HG02798 (cell line): Measurements from ENCODE around the gene ERBB4.

Experiments used
- ATAC-seq: cut with Tn5 transposase; IDR thresholded peaks from one replicate; pipeline ENCODE4 v1.9.1; 2021; ENCODE audit warnings: mild to moderate bottlenecking; ENCODE audit not compliant: unreplicated experiment, poor library complexity

The ERBB4 gene

DNA sequence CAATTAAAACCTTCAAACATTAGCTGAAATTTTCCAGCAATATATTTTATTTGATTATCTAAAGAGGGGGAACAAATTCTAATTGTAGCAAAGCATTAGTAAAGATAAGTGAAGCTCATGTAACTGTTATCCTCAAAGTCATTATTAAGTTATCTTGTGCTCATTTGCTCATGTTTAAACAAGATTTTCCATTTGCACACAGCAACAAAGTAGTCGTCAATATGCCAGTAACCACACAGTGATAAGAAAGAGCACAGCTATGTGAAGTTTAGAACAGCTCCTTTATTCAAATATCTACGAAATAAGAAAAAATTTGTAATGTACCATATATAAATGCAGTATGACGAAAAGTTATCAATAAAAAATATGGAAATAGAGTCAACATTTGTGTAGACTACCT is 159.5 kb downstream of the ERBB4 start:
- ATAC-seq: no peak

DNA sequence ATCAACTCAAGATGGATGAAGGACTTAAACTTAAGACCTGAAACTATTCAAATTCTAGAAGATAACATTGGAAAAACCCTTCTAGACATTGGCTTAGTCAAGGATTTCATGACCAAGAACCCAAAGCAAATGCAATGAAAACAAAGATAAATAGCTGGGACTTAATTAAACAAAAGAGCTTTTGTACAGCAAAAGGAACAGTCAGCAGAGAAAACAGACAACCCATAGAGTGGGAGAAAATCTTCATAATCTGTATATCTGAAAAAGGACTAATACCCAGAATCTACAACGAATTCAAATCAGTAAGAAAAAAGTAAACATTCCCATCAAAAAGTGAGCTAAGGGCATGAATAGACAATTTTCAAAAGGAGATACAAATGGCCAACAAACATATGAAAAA is 171.2 kb downstream of the ERBB4 start:
- ATAC-seq: no peak

DNA sequence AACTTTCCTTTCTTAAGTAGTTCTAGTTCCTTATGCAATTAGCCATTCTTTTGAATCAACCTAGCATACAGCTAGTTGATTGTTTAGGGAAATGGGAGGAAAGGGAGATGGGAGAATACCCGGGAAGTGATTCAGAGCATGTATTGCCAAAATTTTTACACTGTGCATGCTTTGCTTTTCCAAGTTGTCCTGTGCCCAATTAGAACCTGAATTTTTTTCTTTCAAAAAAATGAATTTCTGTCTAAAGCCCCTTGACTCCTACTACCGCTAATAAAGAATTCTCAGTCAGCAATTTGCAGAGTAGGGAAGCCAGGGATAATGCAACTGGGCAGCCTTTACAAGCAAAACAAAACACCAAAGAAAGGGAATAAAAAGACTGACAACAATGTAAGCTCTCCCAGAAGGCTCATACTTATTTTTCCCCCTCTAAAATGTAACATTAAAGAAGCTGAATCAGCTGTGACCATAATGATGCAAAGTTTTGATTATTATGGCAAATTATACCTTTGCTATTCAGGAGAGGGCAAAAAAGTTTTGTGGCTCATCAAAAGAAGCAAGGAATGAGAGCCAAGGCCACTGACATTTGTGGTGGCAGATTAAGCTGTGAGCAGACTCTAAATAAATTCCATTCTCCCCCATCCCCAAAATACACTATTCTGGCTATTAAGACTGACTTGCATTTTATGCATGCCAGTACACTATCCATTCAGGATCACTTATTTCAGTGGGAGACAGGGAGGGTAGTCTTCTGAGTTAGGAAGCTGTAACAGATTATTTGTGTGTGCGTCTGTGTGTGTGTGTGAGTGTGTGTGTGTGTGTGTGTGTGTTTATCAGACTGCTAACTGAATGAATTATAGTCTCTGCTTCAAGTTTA is 174.3 kb downstream of the ERBB4 start:
- no peak for ATAC-seq

DNA sequence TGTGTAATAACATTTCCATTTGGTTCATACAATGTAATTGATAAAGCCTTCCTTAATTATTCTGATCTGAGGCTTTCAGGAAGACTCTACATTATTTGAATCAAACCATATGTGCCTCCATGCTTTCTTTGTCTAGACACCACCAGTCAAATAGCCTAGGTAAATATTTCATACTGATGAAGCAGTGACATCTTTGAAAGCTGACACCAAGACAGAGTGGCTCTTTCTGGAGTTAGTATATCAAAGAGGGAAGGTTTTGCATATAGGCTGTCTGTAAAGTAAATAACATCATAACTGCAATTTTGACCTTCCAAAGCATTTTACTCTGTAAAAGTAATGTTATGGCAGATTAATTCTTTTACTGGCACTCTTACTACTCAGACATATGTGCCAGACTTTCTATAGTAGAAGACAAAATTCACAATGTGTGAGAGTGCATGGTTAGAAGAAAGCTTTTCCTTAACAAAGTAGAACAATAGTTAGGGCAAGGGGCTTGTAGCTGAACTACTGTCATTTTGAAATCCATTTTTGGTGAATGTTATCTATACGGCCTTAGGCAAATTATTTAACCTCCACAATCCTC is 177.3 kb downstream of the ERBB4 start:
- ATAC-seq: no peak

DNA sequence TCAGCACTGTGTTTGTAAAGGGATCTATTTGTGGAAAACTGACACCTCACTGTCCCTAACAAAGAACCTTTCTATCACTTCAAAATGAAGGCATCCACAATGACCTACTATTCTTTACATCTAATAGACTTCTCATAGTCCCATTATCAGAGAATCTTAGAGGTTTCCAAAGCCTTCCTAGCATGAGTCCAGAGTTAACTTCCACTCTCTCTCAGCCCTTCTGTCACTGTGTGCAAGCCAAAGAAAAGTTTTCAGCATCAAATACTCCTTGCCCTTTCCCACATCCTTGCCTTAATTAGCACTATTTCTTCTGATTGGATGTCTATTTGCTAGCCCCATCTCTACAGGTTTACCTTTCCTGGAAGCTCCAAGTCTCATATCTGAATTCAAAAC is 178.5 kb downstream of the ERBB4 start:
- no peak for ATAC-seq

DNA sequence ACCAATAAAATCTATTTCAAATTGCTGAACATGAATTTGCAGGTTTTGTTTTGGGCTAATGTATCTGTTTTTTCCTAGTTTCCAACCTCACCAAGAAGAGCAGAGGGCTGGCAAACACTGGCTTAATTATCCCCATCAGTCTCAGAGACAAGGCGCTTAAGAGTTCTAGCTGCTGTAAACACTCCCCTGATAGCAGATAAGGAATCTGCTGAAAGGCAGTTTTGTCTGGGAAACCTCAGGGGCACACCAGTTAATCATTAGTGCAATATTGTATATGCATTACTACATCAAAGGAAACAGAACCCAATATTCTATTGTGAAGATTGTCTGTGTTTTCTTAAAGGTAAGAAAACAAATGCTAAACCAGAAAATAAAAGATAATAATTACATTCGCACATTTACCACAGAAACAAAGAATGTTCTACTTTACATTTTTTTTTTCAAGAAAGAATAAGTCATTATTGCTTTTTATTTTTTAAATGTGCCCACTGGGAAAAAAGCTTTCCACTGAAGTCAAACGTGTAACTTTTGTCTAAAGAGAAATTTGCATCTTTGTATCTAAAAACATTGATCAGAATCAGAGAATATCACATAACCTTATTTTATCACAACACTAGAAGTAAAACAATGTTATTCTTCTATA is 179.1 kb downstream of the ERBB4 start:
- no peak for ATAC-seq

DNA sequence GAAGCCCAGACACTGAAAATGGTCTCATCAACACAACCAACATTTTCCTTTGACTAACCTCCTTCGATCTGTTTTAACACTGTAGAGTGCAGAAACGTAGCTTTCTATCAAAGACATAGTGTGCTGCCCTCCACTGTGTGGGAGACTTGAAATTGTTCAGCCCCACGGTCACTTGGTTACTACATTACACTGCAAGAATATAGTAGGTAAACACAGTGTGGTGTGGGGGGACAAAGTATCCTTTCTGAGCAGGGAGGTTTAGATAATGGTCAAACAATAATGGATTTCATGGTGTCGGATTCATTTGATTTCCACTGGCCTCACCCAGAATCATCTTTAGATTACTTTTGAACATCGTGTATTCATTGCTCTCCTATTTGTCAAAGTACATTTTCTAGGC is 181.0 kb downstream of the ERBB4 start:
- ATAC-seq: no peak

DNA sequence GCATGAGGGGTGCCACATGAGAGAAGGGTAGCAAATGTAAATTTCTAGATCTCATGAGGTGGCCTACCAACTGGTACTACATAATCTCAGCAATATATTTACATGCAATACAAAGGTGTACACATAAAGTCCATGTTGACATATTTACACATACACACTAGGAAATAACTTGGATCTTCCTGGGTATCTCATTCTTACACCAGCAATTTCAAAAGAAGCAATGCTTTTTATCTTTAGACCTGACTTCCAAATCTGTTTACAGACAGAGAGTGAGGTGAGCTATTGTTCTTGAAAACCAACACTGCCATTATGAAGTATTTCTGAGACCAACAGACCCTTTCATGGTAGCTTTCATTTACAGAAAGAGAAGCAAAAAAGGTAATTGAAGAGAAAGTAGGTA is 184.2 kb downstream of the ERBB4 start:
- ATAC-seq: no peak

DNA sequence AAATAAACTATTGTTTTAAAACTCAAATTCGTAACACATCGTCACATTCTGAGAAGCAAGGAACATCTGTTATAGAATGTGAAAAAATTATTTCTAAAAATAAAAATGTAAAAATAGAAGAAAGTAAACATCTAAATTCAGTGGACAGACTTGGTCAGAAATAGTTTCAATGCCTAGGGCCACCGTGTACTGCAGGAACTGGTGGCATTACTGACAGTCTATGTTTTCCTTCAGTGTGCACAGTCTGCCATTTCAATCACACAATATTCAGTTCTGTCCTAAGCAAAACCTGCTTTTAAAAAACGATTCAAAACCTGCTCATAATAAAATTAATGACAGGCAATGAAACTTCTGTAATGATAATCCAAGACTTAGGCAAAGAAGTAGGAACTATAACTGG is 190.1 kb downstream of the ERBB4 start:
- no peak for ATAC-seq

DNA sequence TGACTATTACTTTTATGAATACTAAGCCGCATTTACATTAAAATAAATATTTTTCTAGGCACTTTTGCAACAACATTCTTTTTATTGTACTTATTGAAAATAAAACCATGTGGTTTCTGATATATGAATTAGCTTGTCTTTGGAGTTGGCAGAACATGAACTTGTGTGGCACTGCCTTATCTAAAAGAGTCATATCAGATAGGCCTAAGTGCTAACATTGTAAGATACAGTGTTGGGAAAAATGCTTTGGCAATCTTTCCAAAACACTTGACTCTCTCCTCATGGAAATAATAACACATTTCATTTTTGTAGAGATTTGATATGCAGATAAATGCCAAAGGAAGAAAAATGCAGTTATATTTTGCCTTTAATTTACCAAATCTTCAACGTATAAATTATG is 191.7 kb downstream of the ERBB4 start:
- ATAC-seq: no peak

DNA sequence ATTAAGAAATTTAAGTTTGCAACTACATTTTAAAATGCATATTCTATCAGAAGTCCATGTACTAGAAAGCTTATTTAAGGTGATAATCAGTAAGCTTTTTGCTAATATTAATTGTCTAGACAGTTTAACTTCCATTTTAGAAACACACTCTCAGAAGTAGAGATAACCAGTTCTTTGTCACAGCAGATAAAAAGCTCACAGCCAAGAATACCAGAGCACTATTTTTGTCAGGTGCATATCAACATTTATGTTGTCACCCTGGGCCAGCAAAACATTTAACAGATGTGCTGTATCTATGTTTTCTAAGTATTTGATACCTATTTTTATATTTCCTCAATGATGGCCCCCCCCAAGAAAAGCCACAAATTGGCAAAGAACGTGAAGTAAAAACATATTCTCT is 192.6 kb downstream of the ERBB4 start:
- no peak for ATAC-seq

DNA sequence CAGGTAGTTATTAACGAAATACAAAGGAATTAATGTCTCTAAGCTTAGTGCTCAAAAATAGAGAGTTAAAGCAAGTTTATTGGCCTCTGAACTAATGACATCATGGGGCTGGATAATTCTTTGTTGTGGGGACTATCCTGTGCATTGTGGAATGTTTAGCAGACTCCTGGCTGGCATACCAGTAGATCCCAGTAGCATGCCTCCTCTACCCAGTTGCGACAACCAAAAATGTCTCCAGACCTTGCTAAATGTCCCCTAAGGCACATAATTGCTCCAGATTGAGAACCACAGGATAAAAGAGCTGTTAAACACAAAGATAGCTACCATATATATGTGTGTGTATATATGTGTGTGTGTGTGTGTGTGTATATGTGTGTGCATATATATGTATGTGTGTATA is 194.5 kb downstream of the ERBB4 start:
- no peak for ATAC-seq

DNA sequence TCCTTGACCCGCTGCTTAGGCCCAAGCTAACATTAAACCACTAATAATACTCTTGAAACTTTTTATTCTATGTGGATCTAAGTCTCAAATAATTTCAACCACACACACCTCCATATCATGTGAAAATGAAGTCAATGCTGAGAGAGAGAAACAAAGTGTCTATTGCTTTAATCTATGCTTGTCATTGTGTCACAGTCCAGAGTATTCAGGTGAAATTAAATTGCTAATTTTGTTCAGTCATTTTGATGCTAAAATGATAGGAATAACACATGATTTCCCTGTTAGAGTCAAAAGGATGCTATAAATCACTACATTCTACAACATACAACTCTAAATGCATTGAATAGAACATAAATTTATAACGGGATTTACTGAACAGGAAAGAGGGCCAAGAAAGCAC is 195.4 kb downstream of the ERBB4 start:
- ATAC-seq: no peak

DNA sequence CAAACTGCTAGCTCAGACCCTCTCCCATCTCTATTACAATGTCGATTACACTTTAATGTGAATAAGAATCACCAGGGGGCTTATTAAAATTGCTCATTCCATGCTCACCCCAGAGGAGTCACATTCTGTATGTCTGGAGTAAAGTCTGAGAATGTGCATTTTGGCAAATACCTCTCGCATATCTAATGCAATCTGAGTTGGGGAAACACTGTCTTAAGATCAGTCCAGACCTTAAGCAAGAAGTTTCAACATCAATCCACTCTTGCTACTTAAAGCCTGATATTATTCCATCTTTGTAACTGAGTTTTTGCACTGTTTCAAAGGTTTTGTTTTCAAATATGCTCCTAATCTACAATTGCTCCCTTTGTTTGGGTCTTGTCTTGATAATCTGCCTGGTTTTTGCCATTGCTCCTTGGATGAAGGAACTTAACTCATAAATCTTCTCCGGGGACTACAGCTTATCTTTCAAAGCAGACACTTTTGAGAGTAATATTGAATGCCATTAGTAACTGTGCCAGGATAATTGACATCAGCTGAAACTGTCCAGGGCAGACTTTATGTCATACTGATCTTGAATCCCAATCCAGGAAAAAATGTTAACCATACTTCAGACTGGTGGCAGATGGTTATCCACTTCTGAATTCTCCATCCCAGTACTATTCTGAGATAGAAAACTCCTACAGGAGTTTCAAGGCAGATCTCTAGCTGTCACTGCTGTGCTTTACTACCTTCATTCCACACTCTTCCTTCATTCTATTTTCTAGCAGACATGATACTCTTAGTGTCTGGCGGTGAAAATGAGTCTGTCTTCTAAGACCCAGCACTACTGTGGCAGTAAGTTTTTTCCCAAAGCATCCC is 200.9 kb downstream of the ERBB4 start:
- ATAC-seq: no peak

DNA sequence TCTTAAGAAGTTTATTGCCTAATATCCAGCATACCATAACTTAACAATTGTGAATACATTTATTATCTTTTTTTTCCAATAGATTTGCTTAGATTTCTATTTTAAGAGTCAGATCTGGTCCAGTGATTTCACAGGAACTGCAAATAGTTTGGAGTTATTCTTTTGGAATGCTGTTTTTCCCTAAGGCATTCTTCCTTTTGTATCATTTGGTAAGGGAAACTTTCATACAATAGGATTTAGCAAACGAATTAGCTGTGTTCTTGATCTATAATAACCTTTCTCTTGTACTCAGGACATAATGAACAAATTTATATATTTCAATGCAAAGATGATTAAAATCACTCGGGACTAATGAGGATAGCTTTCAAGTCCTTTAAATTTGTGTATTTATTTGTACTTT is 201.6 kb downstream of the ERBB4 start:
- no peak for ATAC-seq

DNA sequence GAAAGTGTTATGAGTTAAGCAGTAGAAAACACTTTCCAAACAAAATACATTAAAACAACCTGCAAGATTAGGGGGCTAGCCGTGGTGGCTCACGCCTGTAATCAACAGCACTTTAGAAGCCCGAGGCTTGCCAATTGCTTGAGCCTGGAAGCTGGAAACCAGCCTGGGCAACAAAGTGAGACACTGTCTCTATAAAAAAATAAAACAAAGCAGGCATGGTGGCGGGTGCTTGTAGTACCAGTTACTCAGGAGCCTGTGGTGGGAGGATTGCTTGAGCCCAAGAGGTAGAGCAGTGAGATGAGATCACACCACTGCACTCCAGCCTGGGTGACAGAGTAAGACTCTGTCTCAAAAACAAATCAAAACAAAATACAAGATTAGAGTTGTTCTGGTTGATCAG is 208.3 kb downstream of the ERBB4 start:
- no peak for ATAC-seq

DNA sequence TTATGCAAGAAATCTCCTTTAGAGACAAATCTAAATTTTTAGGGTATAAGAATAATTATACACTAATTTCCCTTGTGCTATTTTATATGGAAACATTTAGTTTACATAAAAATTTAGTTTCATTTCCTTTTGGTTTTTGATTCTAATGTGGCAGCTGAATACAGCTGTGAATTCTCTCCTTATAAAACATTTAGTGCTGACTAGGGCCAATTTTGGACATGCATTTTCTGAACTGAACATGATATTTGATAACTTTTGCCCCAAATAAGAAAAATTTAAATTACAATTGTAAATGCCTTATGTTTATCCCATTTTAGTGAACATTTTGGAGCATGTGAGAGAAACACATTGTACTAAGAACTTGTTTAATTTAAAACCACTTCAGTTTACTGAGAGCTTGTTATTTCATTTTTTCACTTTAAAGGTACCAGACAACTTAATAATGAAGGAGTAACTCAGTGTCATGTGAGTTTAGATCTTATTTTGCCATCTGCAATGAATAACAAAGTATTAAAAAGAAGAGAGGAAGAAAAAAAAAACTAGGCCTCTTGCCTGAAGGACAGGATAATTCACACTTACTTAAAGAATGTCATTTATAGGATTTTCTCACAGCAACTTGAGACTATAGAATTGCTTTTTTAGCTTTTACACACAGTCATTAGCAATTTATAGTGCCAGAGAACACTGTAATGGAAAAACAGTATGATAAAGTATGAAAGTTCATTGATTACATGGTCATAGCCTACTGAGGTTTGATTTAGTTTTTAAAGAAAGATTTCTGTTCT is 209.7 kb downstream of the ERBB4 start:
- ATAC-seq: no peak

DNA sequence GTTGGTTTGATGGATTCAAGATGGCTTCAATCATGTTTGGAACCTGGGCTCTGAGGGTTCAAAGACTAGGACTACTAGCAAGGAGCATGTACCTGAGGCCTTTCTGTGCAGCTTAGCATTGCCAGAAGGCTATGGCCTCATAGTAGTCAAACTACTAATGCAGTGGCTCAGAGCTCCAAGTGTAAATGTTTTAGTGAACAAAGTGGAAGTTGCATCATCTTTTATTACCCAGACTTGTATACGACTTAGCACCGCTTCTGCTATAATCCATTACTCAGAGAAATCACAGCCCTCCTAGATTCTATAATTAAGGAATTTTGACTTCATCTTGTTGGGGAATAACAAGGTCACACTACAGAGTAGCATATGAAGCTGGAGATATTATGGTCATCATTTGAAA is 210.5 kb downstream of the ERBB4 start:
- ATAC-seq: no peak

DNA sequence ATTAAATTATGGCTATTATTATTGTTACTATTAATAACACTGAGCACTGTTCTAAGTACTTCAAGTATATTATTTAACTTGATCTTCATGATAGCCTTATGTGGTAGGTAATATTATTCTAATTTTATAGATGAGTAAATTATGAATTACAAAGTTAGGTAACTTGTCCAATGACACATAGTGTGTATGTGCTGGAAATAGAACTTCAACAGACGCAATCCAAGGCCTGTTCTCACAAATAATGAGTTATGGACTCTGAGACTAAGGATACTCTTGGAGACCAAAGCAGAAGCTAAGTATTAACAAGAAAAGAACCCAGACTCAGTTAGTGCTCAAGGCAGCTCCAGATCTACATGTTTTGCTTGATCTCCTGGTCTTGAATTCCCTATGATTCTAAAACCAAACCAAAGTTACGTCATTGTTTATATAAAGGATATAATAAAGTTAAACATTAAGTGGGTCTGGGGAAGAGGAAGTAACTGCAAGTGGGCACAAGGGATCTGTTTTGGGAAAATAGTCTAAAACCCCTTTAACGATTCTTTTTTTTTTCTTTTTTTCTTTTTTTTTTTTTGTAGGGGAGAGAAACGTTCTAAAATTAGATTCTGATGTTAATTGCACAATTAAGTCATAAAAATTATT is 211.3 kb downstream of the ERBB4 start:
- ATAC-seq: no peak

DNA sequence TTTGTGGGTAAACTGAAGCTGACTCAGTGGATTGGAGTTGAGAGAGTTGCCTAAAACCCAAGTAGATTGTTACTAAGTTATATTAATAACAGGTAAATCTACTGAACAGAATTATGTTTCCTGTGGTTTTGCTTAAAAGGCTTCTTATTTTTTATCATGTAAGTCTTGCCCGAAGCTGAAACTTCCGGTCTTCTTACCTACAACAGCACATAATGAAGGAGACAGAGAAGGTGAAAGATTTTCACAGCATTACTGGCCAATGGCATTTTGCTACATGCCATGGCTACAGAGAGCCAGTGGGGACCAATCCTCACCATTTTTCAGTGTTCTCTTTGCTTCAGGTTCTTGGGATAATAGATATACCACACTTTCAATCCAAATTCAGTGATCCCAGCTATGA is 220.0 kb downstream of the ERBB4 start:
- no peak for ATAC-seq
